Karpas-422 (cell line): ENCODE results near the gene PRKAG2. TPM values are rescaled to one million over a fixed set of nuclear protein-coding genes. Genes with fewer than 3 reads are reported as not detected.

Source experiments
- DNase-seq: peaks from one replicate; pipeline ENCODE4 v3.0.0-alpha.2; 2015
- H2AFZ ChIP-seq: fragments of 200-600 bp; sonication (generic); 2 replicates; pipeline ENCODE4 v1.6.1; 2014; ENCODE audit warnings: antibody characterized with exemption, low read length, mixed read lengths
- H3K27ac ChIP-seq: fragments of 200-600 bp; sonication (generic); 2 replicates; pipeline ENCODE4 v1.5.1; 2014; ENCODE audit warnings: mild to moderate bottlenecking, low read length, moderate library complexity
- H3K27me3 ChIP-seq: fragments of 200-600 bp; sonication (generic); 2 replicates; pipeline ENCODE4 v1.6.1; 2014; ENCODE audit warnings: low read length, mixed read lengths
- H3K36me3 ChIP-seq: fragments of 200-600 bp; sonication (generic); 2 replicates; pipeline ENCODE4 v1.6.1; 2014; ENCODE audit warnings: low read length, mixed read lengths; ENCODE audit not compliant: insufficient read depth
- H3K4me1 ChIP-seq: fragments of 200-600 bp; sonication (generic); 2 replicates; pipeline ENCODE4 v1.6.1; 2014; ENCODE audit warnings: mild to moderate bottlenecking, low read length, mixed read lengths
- H3K4me2 ChIP-seq: fragments of 200-600 bp; sonication (generic); 2 replicates; pipeline ENCODE4 v1.6.1; 2014; ENCODE audit warnings: low read length, low read depth, mild to moderate bottlenecking; ENCODE audit not compliant: poor library complexity, severe bottlenecking
- H3K4me3 ChIP-seq: fragments of 200-600 bp; sonication (generic); 2 replicates; pipeline ENCODE4 v1.5.1; 2014; ENCODE audit warnings: mild to moderate bottlenecking, antibody characterized with exemption, low read length, mixed read lengths
- H3K79me2 ChIP-seq: fragments of 200-600 bp; sonication (generic); 2 replicates; pipeline ENCODE4 v1.6.1; 2014; ENCODE audit warnings: mild to moderate bottlenecking, low read length, mixed read lengths
- H3K9ac ChIP-seq: fragments of 200-600 bp; sonication (generic); 2 replicates; pipeline ENCODE4 v1.6.0; 2014; ENCODE audit warnings: low read length
- H3K9me2 ChIP-seq: fragments of 200-600 bp; sonication (generic), shearing (Covaris generic); replicated peaks from 2 replicates; pipeline ENCODE4 v1.6.0; 2014; ENCODE audit warnings: mild to moderate bottlenecking, low read length, moderate library complexity; ENCODE audit not compliant: insufficient read depth
- H3K9me3 ChIP-seq: fragments of 300-700, 200-600 bp; sonication (generic); 2 replicates; pipeline ENCODE4 v1.6.1; 2014; ENCODE audit warnings: low read length, mixed read lengths
- H4K20me1 ChIP-seq: fragments of 200-600 bp; sonication (generic); 2 replicates; pipeline ENCODE4 v1.6.1; 2014; ENCODE audit warnings: mild to moderate bottlenecking, antibody characterized with exemption, low read length, low read depth; ENCODE audit not compliant: insufficient read depth
- total RNA-seq: library from RNA; depleted of rRNA; stranded (reverse); fragments of >200 nt; shearing (Covaris generic); gene quantifications from 2 replicates; pipeline ENCODE4 v1.2.3, GENCODE V29; 2014; ENCODE audit warnings: low replicate concordance

The PRKAG2 gene
- total RNA-seq, 1 experiment from 2014 or later: 6.3 TPM

GRCh38 chr7:151616443-151617213 is 260.3 kb downstream of the PRKAG2 start:
- no peak overlapping the region for H3K4me3 ChIP-seq
- H3K27me3 ChIP-seq: no peaks in the 10 kb centered on the region
- H3K27ac ChIP-seq: no peak overlapping the region
- no peak for DNase-seq
- no peak overlapping the region for H3K4me2 ChIP-seq
- H3K9me3 ChIP-seq: no peaks in the 10 kb centered on the region
- H3K9me2 ChIP-seq: no peaks in the 10 kb centered on the region
- no peaks in the 10 kb centered on the region; the same call in 1 of the 2 replicates for H4K20me1 ChIP-seq
- H3K79me2 ChIP-seq: no peaks in the 10 kb centered on the region
- no peaks in the 10 kb centered on the region for H3K4me1 ChIP-seq
- H3K9ac ChIP-seq: no peak overlapping the region
- H3K36me3 ChIP-seq: no peaks in the 10 kb centered on the region
- no peak overlapping the region for H2AFZ ChIP-seq

GRCh38 chr7:151615784-151616183 is 261.1 kb downstream of the PRKAG2 start:
- no peaks in the 10 kb centered on the region for H3K9me2 ChIP-seq
- H3K4me2 ChIP-seq: no peak overlapping the region
- no peaks in the 10 kb centered on the region for H3K36me3 ChIP-seq
- H4K20me1 ChIP-seq: no peaks in the 10 kb centered on the region; the same call in 1 of the 2 replicates
- H2AFZ ChIP-seq: no peak overlapping the region
- no peaks in the 10 kb centered on the region for H3K9me3 ChIP-seq
- no peaks in the 10 kb centered on the region for H3K4me1 ChIP-seq
- no peak overlapping the region for H3K4me3 ChIP-seq
- H3K79me2 ChIP-seq: no peaks in the 10 kb centered on the region
- no peak overlapping the region for H3K27ac ChIP-seq
- no peak for DNase-seq
- no peak overlapping the region for H3K9ac ChIP-seq
- no peaks in the 10 kb centered on the region for H3K27me3 ChIP-seq

DNA sequence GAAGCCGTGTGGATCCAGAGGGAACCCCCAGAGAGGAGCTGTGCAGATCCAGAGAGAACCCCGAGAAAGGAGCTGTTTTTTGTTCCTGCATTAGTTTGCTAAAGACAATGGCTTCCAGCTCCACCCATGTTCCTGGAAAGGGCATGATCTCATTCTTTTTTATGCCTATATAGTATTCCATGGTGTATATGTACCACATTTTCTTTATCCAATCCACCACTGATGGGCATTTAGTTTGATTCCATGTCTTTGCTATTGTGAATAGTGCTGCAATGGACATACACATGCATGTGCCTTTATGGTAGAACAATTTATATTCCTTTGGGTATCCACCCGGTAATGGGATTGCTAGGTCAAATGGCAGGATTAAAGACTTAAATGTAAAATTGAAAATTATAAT is 261.9 kb downstream of the PRKAG2 start:
- no peak overlapping the region for H3K9ac ChIP-seq
- DNase-seq: no peak
- no peaks in the 10 kb centered on the region for H3K9me2 ChIP-seq
- no peaks in the 10 kb centered on the region for H3K4me1 ChIP-seq
- H3K4me3 ChIP-seq: no peak overlapping the region
- H3K27me3 ChIP-seq: no peaks in the 10 kb centered on the region
- no peaks in the 10 kb centered on the region for H3K9me3 ChIP-seq
- H3K36me3 ChIP-seq: no peaks in the 10 kb centered on the region
- H4K20me1 ChIP-seq: no peaks in the 10 kb centered on the region; the same call in 1 of the 2 replicates
- H3K79me2 ChIP-seq: no peaks in the 10 kb centered on the region
- H2AFZ ChIP-seq: no peak overlapping the region
- H3K4me2 ChIP-seq: no peak overlapping the region
- H3K27ac ChIP-seq: no peak overlapping the region

DNA sequence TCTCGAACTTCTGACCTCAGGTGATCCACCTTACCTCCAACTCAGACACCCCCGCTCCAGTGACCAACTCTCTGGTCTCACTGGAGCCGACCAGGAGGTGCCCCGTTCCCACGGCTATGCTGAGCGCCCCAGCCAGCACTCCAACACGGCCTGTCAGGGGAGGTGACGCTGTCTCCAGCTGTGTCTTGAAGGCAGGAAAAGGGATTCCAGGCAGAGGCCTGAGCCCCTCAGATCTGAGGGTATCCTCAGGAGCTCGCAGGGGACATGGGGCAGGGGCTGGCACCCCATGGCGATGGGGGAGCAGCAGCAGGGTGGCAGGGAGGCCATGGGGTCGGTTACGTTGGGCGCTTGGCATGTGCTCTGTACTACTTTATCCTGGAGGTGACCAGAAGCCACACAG is 262.9 kb downstream of the PRKAG2 start:
- H3K9me3 ChIP-seq: no peaks in the 10 kb centered on the region
- no peak for DNase-seq
- no peaks in the 10 kb centered on the region for H3K27me3 ChIP-seq
- H3K4me3 ChIP-seq: no peak overlapping the region
- H3K79me2 ChIP-seq: no peaks in the 10 kb centered on the region
- no peaks in the 10 kb centered on the region for H3K36me3 ChIP-seq
- H4K20me1 ChIP-seq: no peaks in the 10 kb centered on the region; the same call in 1 of the 2 replicates
- H2AFZ ChIP-seq: no peak overlapping the region
- no peak overlapping the region for H3K27ac ChIP-seq
- H3K9me2 ChIP-seq: no peaks in the 10 kb centered on the region
- no peak overlapping the region for H3K9ac ChIP-seq
- H3K4me2 ChIP-seq: no peak overlapping the region
- no peaks in the 10 kb centered on the region for H3K4me1 ChIP-seq

- Histone ChIP-seq H2AFZ (no peak overlapping the region), H3K9ac (no peak overlapping the region), H3K36me3 (no peaks in the 10 kb centered on the region), H3K27me3 (no peaks in the 10 kb centered on the region), H3K4me2 (no peak overlapping the region), H3K4me1 (no peaks in the 10 kb centered on the region), H3K79me2 (no peaks in the 10 kb centered on the region), H3K9me3 (no peaks in the 10 kb centered on the region), H3K4me3 (no peak overlapping the region), H3K27ac (no peak overlapping the region), H4K20me1 (peaks cover 5% of the 10 kb centered on the region; the same call in 1 of the 2 replicates), H3K9me2 (no peaks in the 10 kb centered on the region)
- no peak for DNase-seq
Measured at GRCh38 chr7:151611878-151612277, 265.0 kb downstream of the PRKAG2 start.

DNA sequence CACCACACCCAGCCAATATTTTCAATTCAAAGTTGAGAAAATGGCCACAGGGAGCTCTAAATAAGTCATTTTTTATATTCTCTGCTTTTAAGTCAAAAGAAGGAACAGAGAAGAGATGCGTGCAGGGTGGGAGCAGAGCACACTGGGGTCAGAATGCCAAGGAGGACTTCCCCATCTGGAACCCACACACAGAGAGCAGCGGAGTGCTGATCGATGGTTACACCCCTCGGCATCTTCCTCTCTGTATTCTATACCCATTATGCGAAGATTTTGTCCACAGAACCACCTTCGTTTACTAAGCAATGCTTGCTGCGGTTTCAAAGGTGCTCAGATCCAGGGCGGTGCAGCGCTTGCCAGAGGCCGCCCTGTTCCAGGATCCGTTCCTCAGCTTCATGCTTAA is 265.9 kb downstream of the PRKAG2 start:
- H3K27ac ChIP-seq: no peak overlapping the region
- no peaks in the 10 kb centered on the region for H3K9me2 ChIP-seq
- H3K9me3 ChIP-seq: no peaks in the 10 kb centered on the region
- no peaks in the 10 kb centered on the region for H3K79me2 ChIP-seq
- no peak for DNase-seq
- no peak overlapping the region for H3K4me2 ChIP-seq
- H3K4me1 ChIP-seq: no peaks in the 10 kb centered on the region
- H3K27me3 ChIP-seq: no peaks in the 10 kb centered on the region
- H3K4me3 ChIP-seq: no peak overlapping the region
- H2AFZ ChIP-seq: no peak overlapping the region
- H4K20me1 ChIP-seq: peaks cover 5% of the 10 kb centered on the region; the same call in 1 of the 2 replicates
- no peaks in the 10 kb centered on the region for H3K36me3 ChIP-seq
- H3K9ac ChIP-seq: no peak overlapping the region

DNA sequence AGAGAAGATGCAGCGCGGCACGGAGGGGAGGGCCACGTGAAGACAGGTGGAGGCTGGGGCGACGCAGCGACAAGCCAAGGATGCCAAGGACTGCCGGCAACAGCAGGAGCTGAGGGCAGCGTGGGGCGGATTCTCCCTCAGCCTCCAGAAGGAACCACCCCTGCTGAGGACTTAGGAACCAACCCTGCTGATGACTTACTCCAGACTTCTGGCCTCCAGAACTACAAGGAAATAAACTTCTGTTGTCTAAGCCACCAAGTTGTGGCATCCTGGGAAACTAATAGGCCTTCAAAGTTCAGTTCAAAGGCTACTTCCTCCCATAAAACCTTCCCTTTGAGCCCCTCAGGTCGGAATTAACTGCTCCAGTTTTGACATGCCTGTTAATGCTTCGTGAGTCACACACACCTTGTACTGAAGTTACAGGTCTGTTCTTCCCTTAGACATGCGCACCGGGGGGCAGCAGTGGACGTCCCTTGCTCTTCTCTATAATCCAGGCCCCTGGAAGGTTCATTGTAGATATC is 268.8 kb downstream of the PRKAG2 start:
- Histone ChIP-seq H3K27me3 (no peaks in the 10 kb centered on the region), H2AFZ (no peak overlapping the region), H3K4me2 (no peak overlapping the region), H3K4me1 (no peaks in the 10 kb centered on the region), H3K9ac (no peak overlapping the region), H3K79me2 (no peaks in the 10 kb centered on the region), H3K27ac (no peak overlapping the region), H3K4me3 (no peak overlapping the region), H3K36me3 (no peaks in the 10 kb centered on the region), H4K20me1 (peaks cover 5% of the 10 kb centered on the region; the same call in 1 of the 2 replicates), H3K9me2 (no peaks in the 10 kb centered on the region), H3K9me3 (no peaks in the 10 kb centered on the region)
- no peak for DNase-seq

GRCh38 chr7:151607464-151607867 is 269.4 kb downstream of the PRKAG2 start:
- no peaks in the 10 kb centered on the region for H3K4me1 ChIP-seq
- H3K9me2 ChIP-seq: no peaks in the 10 kb centered on the region
- H3K36me3 ChIP-seq: no peaks in the 10 kb centered on the region
- H3K9me3 ChIP-seq: no peaks in the 10 kb centered on the region
- H3K79me2 ChIP-seq: no peaks in the 10 kb centered on the region
- no peak overlapping the region for H3K4me2 ChIP-seq
- no peak for DNase-seq
- H3K27ac ChIP-seq: no peak overlapping the region
- H3K4me3 ChIP-seq: no peak overlapping the region
- H3K9ac ChIP-seq: no peak overlapping the region
- no peak overlapping the region for H2AFZ ChIP-seq
- no peaks in the 10 kb centered on the region for H3K27me3 ChIP-seq
- H4K20me1 ChIP-seq: peaks cover 5% of the 10 kb centered on the region; the same call in 1 of the 2 replicates
